COLO668 (cell line): ENCODE results near the gene COG7.
"Not testable (repeated sequence)": the region's sequence is repeated elsewhere in the genome, so short reads cannot be mapped to it uniquely, and the experiment has no call there.

Source experiments
- DNase-seq: peaks from one replicate; lab custom pipeline; 2025; ENCODE audit not compliant: unreplicated experiment; lab: John Stamatoyannopoulos, UW

The COG7 gene

DNA sequence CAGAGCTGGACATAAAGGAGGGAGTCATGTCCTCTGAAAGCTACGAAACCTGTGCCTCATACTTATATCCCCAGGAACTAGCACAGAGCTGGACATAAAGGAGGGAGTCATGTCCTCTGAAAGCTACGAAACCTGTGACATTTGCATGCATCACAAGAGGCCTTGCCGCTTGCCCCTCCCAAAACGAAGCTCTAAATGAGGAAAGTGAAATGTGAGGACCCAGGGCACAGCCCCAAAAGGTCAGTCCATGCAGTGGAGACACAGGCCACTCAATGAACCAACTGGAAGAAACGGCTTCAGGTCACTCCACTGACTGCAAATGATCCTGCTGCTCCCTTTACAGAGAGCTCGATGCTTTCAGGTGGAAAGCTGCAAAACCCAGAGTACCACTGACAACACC, 38.3 kb downstream of the COG7 start:
- DNase-seq = no peak

GRCh38 chr16:23410176-23410575, 42.8 kb downstream of the COG7 start:
- DNase-seq = peak; percentile 39

DNA sequence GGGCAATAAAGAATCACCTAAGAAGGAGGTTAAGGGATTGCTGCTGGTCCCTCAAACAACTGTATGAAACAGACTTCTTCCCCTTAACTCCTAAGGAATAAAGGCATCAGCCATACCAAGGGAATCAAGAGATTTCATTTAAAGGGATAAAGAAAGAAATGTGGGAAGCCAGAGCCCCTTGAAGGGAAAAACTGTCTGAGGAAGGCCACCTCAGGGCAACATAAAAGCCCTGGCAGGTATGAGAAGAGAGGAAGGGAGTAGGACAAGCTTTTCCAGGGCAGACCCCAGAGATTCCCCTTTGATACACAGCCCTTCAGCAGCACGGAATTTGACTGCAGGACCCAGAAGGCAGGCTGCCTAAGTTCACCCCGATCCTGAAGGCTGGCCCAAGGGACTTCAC, 43.5 kb downstream of the COG7 start:
- no peak for DNase-seq

GRCh38 chr16:23408823-23409298, 44.1 kb downstream of the COG7 start:
- peak; percentile 70 for DNase-seq

DNA sequence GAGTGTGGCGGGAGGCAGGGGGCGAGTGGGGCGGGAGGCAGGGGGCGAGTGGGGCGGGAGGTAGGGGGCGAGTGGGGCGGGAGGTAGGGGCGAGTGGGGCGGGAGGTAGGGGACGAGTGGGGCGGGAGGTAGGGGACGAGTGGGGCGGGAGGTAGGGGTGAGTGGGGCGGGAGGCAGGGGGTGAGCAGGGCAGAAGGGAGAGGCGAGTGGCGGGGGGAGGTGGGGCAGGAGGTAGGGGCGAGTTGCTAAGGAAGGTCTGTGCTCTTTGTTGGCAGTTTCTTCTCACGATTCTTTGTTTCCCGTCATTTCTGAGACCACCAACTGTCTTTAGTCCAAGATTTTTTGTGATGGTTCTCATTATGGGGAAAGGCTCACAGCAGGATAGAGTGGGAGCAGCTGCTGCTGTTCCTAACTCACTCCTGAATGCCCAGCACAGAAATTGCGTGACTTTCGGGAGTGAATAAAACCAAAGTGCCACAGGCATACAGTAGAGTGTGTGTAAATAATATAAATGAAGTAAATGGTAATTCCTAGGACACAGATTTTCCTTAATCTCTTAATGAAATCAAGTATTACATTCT, 44.7 kb downstream of the COG7 start:
- no peak for DNase-seq

DNA sequence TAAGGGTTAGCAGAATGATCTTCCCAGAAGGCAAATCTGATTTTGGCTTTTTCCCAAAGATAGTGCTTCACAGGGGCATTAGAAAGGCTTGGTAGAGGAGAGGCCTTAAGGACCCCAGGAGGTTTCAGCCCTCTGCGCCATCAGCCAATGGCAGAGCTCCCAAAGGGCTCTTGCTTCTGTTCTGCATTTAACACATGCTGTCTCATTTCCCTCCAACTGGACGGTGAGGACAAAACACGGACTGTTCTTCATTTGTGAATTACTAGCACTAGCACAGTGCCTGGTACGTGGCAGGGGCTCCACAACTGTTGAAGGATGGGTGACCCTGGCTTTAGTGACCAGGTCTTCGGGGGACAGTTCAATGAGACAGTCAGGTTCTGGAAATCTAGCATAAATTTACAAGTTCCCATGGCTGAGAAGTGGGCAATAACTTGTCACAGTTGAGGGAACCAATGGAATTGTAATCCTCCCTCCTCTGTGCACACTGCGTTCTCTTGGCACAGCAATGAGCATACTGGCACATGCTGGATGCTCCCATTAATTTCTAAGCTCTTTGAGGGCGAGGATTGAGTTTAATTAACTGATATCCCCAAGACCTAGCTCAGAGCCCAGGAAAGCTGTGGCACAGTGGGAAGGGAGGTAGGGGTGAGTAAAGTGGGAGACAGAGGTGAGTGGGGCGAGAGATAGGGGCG, 45.4 kb downstream of the COG7 start:
- DNase-seq = no peak

DNA sequence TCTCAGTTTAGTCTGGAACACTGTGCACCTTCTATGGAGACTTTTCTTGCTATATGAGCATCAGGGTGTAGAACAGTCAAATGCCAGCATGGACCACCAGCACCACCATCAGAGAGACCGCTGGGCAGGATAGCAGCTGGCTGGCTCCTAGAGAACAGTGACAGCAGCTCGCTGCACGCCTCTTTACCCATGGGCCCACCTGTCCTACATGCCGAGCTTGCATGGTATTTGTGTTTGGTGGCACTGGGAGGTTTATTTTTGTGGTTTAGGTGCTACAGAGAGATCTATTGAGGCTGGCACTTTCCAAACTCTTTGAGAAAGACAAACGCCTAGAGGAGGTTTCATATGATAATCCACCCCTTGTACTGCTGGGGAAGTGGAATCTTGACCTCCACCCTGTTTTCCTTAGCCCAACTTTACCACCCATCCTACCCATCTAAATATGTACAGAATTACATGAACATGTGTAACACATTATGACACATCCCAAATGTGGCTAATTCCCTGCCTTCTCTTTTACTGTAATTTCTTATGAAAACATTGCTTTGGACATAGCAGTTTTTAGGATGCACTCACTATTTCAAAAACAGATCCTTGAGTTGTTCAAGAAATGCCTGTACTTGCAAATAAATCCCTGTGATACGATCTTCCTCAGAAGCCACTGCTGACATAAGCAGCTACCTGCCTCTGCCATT, 46.3 kb downstream of the COG7 start:
- no peak for DNase-seq

DNA sequence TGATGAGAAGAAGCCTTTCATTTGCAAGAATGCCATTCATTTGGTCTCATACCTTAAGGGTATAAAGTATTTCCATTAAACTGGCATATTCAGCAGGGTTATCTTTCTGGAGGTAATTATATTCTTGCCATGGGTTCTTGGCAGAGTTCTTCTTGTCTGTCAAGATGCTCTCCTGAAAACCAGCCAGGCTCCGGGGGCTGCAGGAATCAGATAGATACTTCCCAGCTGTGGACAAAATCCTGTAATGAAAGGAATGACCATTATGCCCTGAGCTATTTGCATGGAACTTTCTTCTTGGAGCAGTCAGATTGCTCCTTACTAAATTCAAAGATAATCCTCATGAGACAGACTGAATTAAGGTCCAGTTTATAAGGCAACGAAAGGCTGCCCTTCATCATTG, 47.0 kb downstream of the COG7 start:
- no peak for DNase-seq

- DNase-seq = no peak
Observed at GRCh38 chr16:23403547-23403946, 49.4 kb downstream of the COG7 start.

- DNase-seq = no peak
Observed at GRCh38 chr16:23402100-23402499, 50.9 kb downstream of the COG7 start.

- no peak for DNase-seq
Observed at GRCh38 chr16:23401139-23401538, 51.9 kb downstream of the COG7 start.

GRCh38 chr16:23400447-23400846, 52.5 kb downstream of the COG7 start:
- DNase-seq = not testable (repeated sequence)

GRCh38 chr16:23398987-23399805, 53.8 kb downstream of the COG7 start:
- DNase-seq = no peak

GRCh38 chr16:23397464-23397863, 55.5 kb downstream of the COG7 start:
- DNase-seq = no peak

DNA sequence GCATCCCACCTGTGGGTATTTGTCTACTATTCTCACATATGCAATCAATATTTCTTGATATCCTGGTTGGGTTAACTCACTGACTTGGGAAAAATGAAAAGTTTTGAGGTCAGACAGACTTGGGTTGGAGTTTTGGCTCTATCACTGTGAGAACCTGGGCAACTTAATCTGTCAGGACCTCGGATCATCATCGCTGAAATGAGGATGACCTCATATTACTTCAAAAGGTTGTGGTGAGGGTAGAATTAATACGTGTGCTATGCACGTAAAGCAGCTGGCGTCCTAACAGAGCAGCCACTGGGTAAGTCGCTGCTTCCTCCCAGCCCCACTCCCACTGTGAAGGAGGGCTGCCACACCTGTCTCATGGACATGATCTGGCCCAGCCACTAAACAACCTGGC, 57.3 kb downstream of the COG7 start:
- no peak for DNase-seq

DNA sequence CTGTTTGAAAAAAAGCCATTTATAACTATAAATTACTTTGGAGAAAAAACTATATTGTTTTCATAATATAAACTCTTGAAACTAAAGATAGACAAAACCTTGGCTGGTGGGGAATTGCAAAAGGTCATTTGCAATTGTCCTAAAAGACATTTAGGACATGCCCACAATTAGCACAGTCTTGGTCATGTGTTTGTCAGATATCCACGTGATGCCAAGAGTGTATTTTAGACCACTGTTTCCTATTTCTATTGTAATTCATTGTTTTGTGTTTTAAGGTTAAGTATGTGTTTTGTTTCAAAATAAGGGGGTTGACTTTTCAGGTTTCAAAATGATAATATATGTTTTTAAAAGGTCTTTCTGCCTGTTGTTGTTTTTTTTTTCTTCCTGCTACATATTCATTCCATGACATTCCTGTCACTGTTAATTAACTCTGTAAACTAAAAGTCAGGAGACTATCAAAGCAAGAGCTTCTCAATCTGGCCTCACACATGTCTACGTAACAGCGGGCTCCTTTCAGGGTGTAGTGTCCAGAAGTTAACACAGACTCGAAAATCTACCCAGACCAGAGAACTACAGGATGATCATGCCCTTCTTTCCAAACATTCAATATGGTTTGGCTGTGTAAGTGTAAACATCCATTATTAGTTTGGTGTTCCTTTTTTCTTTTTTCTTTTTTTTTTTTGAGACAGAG, 58.7 kb downstream of the COG7 start:
- no peak for DNase-seq

- DNase-seq = no peak
Observed at GRCh38 chr16:23392223-23392600, 60.8 kb downstream of the COG7 start.

- DNase-seq = no peak
Observed at GRCh38 chr16:23391381-23392222, 61.4 kb downstream of the COG7 start.

DNA sequence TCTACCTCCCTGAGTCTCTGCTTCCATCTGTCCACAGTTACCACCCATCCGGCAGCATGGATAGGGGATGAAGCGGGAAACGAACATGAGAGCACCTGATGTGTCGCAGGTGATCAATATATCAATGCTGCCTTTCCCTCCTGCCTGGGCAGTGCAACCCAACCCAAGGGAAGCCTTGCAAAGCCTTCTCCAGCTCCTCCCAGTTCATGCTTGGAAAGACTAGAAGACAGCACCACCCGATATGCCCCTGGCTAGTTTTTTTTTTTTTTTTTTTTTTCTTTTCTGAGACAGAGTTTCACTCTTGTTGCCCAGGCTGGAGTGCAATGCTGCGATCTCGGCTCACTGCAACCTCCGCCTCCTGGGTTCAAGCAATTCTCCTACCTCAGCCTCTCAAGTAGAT, 63.1 kb downstream of the COG7 start:
- not testable (repeated sequence) for DNase-seq

GRCh38 chr16:23389201-23389600, 63.8 kb downstream of the COG7 start:
- DNase-seq = no peak
